ENCODE measurements around the gene WFIKKN2.

The WFIKKN2 gene

GRCh38 chr17:50808888-50809287 is 26.5 kb upstream of the WFIKKN2 start:
- no peak for DNase-seq (ENCODE audit: low read depth)

DNA sequence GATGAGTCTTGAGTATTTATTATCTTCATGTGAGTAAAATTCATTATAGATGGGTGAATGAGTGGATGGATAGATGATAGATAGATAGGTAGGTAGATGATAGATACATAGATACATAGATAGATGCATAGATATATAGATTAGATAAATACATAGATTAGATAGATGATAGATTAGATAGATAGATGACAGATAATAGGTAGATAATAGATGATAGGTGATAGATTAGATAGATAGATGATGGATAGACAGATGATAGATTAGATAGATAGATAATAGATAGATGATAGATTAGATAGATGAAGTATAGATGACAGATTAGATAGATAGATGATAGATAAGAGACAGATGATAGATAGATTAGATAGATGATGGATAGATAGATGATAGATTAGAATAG is 21.8 kb upstream of the WFIKKN2 start:
- DNase-seq (ENCODE audit: low read depth), result no peak

GRCh38 chr17:50815400-50815799 is 20.0 kb upstream of the WFIKKN2 start:
- DNase-seq (ENCODE audit: low read depth), result no peak

DNA sequence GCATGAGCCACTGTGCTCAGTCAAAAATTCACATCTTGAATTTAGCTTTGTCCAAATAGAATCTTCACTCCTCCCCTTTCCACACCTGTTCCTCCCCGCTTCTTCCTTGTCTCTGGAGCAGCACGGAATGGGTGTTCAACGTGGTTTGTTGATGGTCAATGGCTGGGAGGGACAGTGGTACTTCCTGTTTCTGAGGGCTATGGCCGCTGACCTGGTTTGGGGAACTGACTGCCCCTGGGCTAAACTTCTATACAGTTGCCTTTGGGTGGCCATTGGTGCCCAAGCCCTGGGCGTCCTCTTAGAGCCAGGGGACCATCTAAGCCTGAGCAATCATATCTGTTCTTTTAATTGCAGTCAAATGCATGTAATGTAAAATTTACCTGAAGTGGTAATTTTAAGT is 19.1 kb upstream of the WFIKKN2 start:
- DNase-seq (ENCODE audit: low read depth), result no peak

DNA sequence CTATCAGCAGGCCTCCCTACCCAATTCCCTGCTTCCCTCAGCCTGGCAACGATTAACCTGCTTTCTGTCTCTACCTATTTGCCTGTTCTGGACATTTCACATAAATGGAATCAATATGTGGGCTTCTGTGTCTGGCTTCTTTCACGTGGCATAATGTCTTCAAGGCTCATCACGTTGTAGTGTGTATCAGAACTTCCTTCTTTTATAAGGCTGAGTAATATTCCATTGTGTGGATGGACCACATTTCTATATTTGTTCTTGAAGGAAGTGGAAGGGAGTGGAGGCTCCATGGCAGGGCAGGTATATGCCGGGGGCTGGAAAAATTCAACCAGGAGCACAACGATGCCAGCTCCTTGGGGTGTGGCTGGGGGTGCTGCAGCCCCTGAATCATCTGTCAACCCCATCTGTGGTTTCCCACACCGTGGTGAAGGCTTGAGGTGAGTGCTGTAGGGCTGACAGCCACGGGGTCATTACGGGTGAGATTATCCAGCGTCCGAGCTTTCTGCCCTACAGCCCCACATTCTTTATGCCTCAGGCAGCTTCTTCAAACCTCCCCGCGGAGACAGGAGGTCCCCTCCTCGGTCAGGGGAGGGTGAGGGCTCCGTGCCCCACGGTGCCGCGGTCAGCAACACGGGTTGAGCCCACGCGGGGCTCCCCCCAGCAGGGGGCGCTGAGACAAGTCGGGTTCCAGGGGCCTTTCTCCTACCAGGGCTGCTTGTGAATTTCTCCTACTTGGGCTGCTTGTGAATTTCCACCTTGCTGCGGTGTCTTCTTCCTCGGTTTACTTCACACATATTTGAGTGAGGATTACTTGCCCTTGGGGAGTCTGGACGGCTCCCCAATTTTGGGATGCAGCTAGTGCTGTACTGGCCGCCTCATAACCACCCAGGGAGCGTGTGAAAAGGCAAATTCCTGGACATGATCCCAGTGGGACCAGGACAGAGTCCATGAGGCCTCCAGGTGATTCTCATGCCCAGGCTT is 18.3 kb upstream of the WFIKKN2 start:
- no peak for DNase-seq (ENCODE audit: low read depth)

- no peak for DNase-seq (ENCODE audit: low read depth)
Measured at GRCh38 chr17:50817838-50818237, 17.5 kb upstream of the WFIKKN2 start.

DNA sequence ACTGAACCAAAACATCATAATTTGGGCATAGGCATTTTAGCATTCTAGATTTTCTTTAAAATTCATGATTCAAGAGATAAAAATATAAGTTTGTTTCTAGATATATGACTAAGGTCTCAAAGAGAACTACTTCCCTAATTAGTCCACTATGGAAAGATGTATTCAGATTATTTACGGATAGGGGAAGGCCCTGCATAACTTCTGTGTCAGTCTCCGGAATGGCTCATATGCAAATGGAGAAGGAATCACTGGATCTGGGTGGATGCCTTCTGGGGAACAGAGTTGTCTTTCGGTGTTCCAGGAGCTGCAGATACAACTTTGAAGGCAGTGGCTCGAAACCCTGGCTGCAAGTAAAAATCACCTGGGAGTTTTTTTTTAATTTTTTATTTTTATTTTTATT is 17.1 kb upstream of the WFIKKN2 start:
- no peak for DNase-seq (ENCODE audit: low read depth)

DNA sequence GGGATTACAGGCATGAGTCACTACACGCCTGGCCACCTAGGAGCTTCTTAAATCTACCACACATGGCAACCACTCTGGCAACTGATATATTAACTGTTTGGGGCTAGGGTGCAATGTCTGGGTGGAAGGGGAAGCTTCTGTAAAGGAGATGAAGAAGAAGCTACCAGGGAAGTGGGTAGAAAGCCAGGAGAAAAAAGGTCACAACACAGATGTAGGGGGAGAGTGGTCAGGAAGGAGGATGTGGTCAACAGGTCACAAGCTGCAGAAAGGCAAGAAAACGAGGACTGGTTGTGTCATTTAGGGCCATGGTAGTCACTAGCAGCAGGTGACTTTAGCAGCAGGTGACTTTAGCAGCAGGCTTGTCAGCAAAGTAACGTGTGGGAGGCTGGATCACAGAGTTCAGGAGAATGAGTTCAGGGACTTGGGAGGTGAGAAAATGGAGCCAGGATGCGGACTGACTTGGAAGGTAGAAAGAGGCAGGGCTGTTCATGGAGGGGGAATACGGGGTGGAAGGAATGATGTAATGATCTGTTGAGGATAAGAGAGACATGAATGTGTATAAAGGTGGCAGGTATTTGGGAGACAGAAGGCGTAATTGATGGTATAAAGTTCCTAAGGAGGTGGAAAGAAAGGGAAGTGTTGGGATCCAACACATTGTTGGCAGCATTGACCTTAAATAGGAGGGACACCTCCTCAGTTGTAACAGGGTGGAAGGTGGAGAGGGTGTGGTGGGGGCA is 16.3 kb upstream of the WFIKKN2 start:
- DNase-seq (ENCODE audit: low read depth), result no peak

DNA sequence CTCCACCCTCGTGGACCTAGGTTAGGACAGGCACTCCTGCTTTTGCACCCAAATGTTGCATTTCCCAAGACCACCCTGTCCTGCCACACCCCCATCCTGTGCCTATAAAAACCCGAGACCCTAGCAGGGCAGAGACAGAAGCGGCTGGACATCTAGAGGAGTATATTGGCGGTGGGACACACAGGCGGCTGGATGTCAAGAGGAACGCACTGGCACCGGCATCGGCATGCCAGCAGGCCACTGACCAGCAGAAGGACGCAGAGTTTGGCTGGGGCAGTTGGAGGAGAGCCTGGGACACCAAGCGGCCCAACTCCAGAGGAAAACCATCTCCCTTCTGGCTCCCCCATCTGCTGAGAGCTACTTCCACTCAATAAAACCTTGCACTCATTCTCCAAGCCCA is 14.7 kb upstream of the WFIKKN2 start:
- DNase-seq (ENCODE audit: low read depth), result no peak

GRCh38 chr17:50822550-50822949 is 12.8 kb upstream of the WFIKKN2 start:
- no peak for DNase-seq (ENCODE audit: low read depth)

DNA sequence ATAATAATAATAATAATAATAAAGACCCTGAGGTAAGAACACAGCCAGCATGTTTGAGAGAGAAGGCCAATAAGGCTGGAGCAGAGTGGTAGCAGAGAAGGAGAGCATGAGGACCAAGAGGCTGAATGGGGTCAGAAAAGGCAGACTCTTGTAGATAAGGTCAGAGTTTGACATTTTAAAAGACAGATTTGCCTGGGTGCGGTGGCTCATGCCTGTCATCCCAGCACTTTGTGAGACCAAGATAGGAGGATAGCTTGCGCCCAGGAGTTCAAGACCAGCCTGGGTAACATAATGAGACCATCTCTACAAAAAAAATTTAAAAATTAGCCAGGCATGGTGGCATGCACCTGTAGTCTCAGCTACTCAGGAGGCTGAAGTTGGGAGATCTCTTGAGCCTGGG is 11.0 kb upstream of the WFIKKN2 start:
- no peak for DNase-seq (ENCODE audit: low read depth)

- DNase-seq (ENCODE audit: low read depth), result no peak
Measured at GRCh38 chr17:50825188-50825587, 10.2 kb upstream of the WFIKKN2 start.

DNA sequence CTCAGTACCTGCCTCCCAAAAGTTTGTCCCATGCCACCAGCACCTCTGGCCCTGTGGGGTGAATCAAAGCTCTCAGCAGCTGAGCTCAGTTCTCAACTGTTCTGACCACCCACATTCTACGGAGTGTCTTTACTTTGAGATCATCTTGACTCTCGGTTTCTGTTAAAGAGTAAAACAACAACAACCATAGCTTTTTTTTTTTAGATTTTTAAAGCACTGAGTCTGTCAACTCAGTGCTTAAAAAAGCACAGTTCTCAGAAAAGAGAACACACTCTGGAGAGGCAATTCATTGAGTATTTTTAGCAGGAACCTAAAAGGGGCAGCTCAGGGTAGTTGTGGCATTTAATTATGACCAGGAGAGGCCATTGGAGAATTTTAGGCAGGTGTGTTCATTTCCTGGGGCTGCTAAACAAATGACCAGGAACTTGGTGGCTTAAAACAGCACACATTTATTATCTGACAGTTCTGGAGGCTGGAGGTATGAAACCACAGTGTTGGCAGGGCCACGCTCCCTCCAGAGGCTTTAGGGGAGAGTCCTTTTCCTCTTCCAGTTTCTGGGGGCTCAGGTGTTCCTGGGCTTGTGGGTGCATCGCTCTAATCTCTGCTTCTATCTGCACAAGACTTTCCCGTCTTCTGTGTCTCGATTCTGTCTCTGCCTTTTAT is 6.7 kb upstream of the WFIKKN2 start:
- DNase-seq (ENCODE audit: low read depth), result no peak

DNA sequence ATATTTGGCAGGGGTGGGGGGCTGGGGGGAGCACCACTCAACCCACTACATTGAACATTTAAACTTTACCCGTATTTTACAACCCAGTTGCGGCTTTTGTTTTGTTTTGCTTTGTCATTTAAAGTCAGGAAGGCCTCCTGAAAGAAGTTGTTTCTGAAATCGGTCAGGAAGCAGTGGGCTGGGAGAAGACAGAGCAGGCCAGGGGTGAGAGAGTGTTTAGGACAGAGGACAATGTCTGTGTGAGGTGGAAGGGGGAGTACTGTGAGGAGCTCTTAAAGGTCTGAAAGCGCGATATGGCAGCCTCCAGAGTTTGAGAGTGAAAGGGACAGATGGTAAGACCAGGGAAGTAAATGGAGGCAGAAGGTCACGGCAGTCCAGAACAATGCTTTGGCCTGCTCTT is 6.1 kb upstream of the WFIKKN2 start:
- no peak for DNase-seq (ENCODE audit: low read depth)

- no peak for DNase-seq (ENCODE audit: low read depth)
Measured at GRCh38 chr17:50830352-50830751, 5.0 kb upstream of the WFIKKN2 start.

GRCh38 chr17:50830994-50831393 is 4.4 kb upstream of the WFIKKN2 start:
- DNase-seq (ENCODE audit: low read depth), result no peak

DNA sequence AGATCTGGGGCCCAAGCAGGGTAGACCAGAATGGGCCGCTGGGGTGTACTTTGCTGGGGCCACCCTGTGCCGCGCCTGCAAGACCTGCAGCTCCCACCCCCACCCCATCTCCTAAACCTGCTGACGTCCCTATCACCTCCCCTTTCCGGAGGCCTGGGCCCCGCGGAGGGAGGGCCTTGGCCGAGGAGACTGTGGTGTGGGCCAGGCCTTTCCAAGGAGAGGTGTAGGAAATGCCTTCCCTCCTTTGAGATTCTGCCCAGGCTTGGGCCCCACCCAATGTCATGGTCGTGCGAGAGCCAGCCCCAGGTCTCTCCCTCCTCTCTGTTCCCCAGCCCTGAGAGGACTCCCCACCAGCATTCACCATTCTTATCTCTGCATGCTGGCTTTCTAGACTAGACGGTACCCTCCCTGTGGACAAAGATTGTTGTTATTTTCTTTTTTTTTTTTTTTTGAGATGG is 3.9 kb upstream of the WFIKKN2 start:
- no peak for DNase-seq (ENCODE audit: low read depth)

DNA sequence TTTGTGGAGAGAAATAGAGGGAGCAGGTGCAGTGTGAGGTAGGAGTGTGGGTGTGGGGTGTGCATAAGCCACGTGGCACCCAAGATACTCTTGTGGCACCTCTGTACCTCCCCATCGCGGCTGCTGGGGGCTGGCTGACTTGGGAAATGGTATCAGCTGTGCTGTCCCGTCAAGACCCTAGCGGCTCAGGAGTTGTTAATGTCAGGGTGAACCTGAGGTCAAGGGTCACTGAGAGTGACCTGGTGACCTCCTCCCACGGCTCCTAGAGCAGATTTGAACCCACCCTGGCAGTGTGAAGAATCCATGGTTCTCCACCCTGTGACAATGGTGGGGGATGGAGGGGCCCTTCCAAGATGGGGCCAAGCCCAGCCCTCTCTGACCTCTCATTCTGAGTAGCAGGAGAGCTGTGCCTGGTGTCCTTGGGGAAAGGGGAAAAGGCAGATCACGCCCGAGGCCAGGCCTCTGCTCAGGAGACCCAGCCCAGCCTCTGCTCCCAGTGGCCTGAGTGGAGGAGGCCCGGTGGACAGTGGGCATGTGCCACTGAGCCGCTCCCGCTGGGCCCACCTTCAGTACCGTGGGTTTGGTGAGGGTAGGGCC is 3.0 kb upstream of the WFIKKN2 start:
- DNase-seq (ENCODE audit: low read depth), result no peak

DNA sequence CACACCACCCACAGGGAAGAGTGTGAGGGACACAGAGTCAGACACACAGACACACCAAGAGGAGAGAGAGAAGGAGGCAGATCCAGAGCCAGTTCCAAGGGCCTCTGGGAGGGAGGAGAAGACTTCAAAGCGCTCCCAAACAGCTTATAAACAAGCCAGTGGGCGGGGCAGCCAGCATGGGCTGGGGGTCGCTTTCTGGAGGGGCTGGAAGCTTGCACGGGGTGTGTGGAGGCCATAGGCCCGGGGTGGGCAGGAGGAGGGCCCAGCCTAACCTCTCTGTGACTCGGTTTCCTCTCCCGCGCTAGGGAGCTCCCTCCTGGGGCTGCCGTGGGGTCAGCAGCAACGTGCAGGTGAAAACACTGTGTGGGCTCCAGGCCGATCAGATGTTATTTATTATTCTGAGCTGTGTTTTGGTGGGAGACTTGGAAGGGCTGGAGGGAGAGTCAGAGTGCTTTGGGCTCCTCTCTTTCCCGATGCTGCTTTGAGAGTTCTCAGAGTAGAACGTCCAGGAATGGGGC is 2.5 kb upstream of the WFIKKN2 start:
- no peak for DNase-seq (ENCODE audit: low read depth)

- DNase-seq (ENCODE audit: low read depth), result no peak
Measured at GRCh38 chr17:50833510-50834428, 1.6 kb upstream of the WFIKKN2 start.

All from fibroblast of the conjunctiva (primary cell).